Measurements from ENCODE around the gene FOXP3. TPM values are rescaled to one million over a fixed set of nuclear protein-coding genes. Genes with fewer than 3 reads are reported as not detected.

The FOXP3 gene
- total and polyA plus RNA-seq, 2 donors (not counting 3 experiments of a cell fraction or from before 2014, with no cell fraction given) = 0.06 TPM; not detected in 1

DNA sequence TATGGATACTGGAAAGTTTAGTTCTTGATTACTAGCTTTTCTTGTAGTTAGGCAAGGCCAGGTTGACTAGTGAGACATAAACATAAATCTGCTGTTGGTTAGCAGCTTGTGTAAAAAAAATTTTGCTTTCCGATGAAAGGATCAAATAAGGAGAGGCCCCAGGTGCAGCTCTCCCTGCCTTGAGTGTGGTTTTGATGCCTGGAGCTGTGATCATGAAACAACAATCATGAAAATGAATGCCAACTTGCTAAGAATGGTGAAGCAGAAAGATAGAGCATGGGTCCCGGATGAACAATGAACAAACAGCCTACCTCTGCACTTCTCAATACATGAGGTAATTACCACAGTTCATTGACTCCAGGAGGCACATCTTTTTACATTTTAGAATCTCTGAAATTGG lies 50.1 kb downstream of the FOXP3 start:
- Histone ChIP-seq H3K9me1 (replicated peaks; ENCODE audit: control insufficient read depth, extremely low read depth, insufficient read depth, low read length) (no peaks in the 10 kb centered on the region), H3K79me2 (ENCODE audit: control insufficient read depth, insufficient read depth, low read length) (no peaks in the 10 kb centered on the region), H3K4me1 (ENCODE audit: control insufficient read depth, extremely low read depth, insufficient read depth, low read length) (no peaks in the 10 kb centered on the region), H3K27ac (ENCODE audit: insufficient read depth, low read depth, low read length) (no peak overlapping the region), H3K36me3 (ENCODE audit: control insufficient read depth in 2 of 2, extremely low read depth in 1 of 2, insufficient read depth in 2 of 2, low read length in 2 of 2) (no peaks in the 10 kb centered on the region), H3K4me2 (ENCODE audit: insufficient read depth, low read length) (no peak overlapping the region), H3K4me3 (replicated peaks in 1 of 3; ENCODE audit: insufficient read depth in 1 of 3, low read depth in 1 of 3, low read length in 3 of 3) (no peak overlapping the region), H3K9me3 (replicated peaks; ENCODE audit: control insufficient read depth, insufficient read depth, low read length) (no peaks in the 10 kb centered on the region), H3K27me3 (ENCODE audit: control insufficient read depth in 2 of 2, insufficient read depth in 2 of 2, low read length in 2 of 2) (no peaks in the 10 kb centered on the region), H4K20me1 (replicated peaks; ENCODE audit: control insufficient read depth, extremely low read depth, insufficient read depth, low read length) (no peaks in the 10 kb centered on the region), H2AFZ (ENCODE audit: low read depth, low read length) (no peak overlapping the region), H3K9ac (replicated peaks; ENCODE audit: extremely low read depth, insufficient read depth, low read length) (no peak overlapping the region)
- ChIA-PET CTCF (no interaction called here), POLR2A (no interaction called here)
- TF ChIP-seq EZH2 (IDR thresholded peaks at IDR 0.05; ENCODE audit: borderline replicate concordance, low read depth, low read length, severe bottlenecking) (no peak), JUN (IDR thresholded peaks at IDR 0.05; ENCODE audit: borderline replicate concordance, insufficient read depth, insufficient read length, low read depth) (no peak), GATA2 (IDR thresholded peaks at IDR 0.05; ENCODE audit: insufficient read depth, insufficient read length, low read depth, low read length) (no peak), POLR2AphosphoS5 (IDR thresholded peaks at IDR 0.05; ENCODE audit: insufficient read depth, low read depth, low read length) (no peak), POLR2A (IDR thresholded peaks at IDR 0.05; ENCODE audit: low read depth, low read length) (no peak), MYC (IDR thresholded peaks at IDR 0.05; ENCODE audit: low read depth, low read length) (no peak), FOS (IDR thresholded peaks at IDR 0.05; ENCODE audit: borderline replicate concordance, insufficient read depth, low read length) (no peak), MAX (IDR thresholded peaks at IDR 0.05; ENCODE audit: insufficient read depth, insufficient read length) (no peak)
- dilution Hi-C loops (cut with MboI; ENCODE audit: extremely low pct_ligation_motif_present, low sequenced_read_pairs) = no loop called here
- FAIRE-seq (no peak), DNase-seq (ENCODE audit: low read depth, low spot score) (no peak)
- intact Hi-C loops (cut with micrococcal nuclease) = no loop called here
- BruUV-seq (replicated peaks) = no TSS peak

DNA sequence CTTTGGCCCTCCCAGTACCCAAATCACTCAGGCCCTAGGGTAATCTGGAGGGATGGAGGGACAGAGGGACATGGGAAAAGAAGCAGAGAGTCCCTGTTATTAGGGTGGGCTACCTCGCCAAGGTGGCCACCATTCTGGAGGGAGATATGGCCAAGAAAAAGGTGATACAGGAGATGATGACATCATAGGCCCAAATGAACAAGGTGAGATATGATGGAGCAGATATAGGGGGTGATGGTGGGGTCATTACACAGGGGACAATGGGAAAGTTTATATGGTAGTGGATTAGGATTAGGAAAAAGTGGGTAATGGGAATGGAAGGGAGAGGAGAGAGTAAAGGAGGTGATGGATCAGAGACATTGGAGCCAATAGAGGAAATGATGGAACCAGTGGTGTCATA lies 51.6 kb downstream of the FOXP3 start:
- Histone ChIP-seq H3K4me1 (ENCODE audit: control insufficient read depth, extremely low read depth, insufficient read depth, low read length) (no peaks in the 10 kb centered on the region), H3K4me3 (replicated peaks in 1 of 3; ENCODE audit: insufficient read depth in 1 of 3, low read depth in 1 of 3, low read length in 3 of 3) (no peak overlapping the region), H3K9ac (replicated peaks; ENCODE audit: extremely low read depth, insufficient read depth, low read length) (no peak overlapping the region), H3K36me3 (ENCODE audit: control insufficient read depth in 2 of 2, extremely low read depth in 1 of 2, insufficient read depth in 2 of 2, low read length in 2 of 2) (no peaks in the 10 kb centered on the region), H3K4me2 (ENCODE audit: insufficient read depth, low read length) (no peak overlapping the region), H3K9me1 (replicated peaks; ENCODE audit: control insufficient read depth, extremely low read depth, insufficient read depth, low read length) (no peaks in the 10 kb centered on the region), H3K79me2 (ENCODE audit: control insufficient read depth, insufficient read depth, low read length) (no peaks in the 10 kb centered on the region), H3K27me3 (ENCODE audit: control insufficient read depth in 2 of 2, insufficient read depth in 2 of 2, low read length in 2 of 2) (no peaks in the 10 kb centered on the region), H4K20me1 (replicated peaks; ENCODE audit: control insufficient read depth, extremely low read depth, insufficient read depth, low read length) (no peaks in the 10 kb centered on the region), H3K27ac (ENCODE audit: insufficient read depth, low read depth, low read length) (no peak overlapping the region), H2AFZ (ENCODE audit: low read depth, low read length) (no peak overlapping the region), H3K9me3 (replicated peaks; ENCODE audit: control insufficient read depth, insufficient read depth, low read length) (no peaks in the 10 kb centered on the region)
- dilution Hi-C loops (cut with MboI; ENCODE audit: extremely low pct_ligation_motif_present, low sequenced_read_pairs) = no loop called here
- POLR2A ChIA-PET = no interaction called here
- FAIRE-seq (no peak), DNase-seq (ENCODE audit: low read depth, low spot score) (no peak)
- CTCF ChIA-PET = no interaction called here
- intact Hi-C loops (cut with micrococcal nuclease) = no loop called here
- BruUV-seq (replicated peaks) = no TSS peak
- TF ChIP-seq POLR2AphosphoS5 (IDR thresholded peaks at IDR 0.05; ENCODE audit: insufficient read depth, low read depth, low read length) = no peak
- TF ChIP-seq JUN (IDR thresholded peaks at IDR 0.05; ENCODE audit: borderline replicate concordance, insufficient read depth, insufficient read length, low read depth) = no peak
- TF ChIP-seq MAX (IDR thresholded peaks at IDR 0.05; ENCODE audit: insufficient read depth, insufficient read length) = no peak
- no peak for TF ChIP-seq POLR2A (IDR thresholded peaks at IDR 0.05; ENCODE audit: low read depth, low read length)
- no peak for TF ChIP-seq EZH2 (IDR thresholded peaks at IDR 0.05; ENCODE audit: borderline replicate concordance, low read depth, low read length, severe bottlenecking)
- no peak for TF ChIP-seq FOS (IDR thresholded peaks at IDR 0.05; ENCODE audit: borderline replicate concordance, insufficient read depth, low read length)
- no peak for TF ChIP-seq MYC (IDR thresholded peaks at IDR 0.05; ENCODE audit: low read depth, low read length)
- TF ChIP-seq, protein P1, sequence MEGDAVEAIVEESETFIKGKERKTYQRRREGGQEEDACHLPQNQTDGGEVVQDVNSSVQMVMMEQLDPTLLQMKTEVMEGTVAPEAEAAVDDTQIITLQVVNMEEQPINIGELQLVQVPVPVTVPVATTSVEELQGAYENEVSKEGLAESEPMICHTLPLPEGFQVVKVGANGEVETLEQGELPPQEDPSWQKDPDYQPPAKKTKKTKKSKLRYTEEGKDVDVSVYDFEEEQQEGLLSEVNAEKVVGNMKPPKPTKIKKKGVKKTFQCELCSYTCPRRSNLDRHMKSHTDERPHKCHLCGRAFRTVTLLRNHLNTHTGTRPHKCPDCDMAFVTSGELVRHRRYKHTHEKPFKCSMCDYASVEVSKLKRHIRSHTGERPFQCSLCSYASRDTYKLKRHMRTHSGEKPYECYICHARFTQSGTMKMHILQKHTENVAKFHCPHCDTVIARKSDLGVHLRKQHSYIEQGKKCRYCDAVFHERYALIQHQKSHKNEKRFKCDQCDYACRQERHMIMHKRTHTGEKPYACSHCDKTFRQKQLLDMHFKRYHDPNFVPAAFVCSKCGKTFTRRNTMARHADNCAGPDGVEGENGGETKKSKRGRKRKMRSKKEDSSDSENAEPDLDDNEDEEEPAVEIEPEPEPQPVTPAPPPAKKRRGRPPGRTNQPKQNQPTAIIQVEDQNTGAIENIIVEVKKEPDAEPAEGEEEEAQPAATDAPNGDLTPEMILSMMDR (IDR thresholded peaks at IDR 0.05; ENCODE audit: extremely low read depth in 1 of 2, insufficient read depth in 1 of 2, low read depth in 1 of 2, low read length in 2 of 2) = no peak
- TF ChIP-seq GATA2 (IDR thresholded peaks at IDR 0.05; ENCODE audit: insufficient read depth, insufficient read length, low read depth, low read length) = no peak

Measured in endothelial cell of umbilical vein (primary cell).